ENCODE measurements around the gene RBM19. TPM values are rescaled to one million over a fixed set of nuclear protein-coding genes. Genes with fewer than 3 reads are reported as not detected.
"Not testable (repeated sequence)": the region's sequence is repeated elsewhere in the genome, so short reads cannot be mapped to it uniquely, and the experiment has no call there.

Gene RBM19
- 10 to 100 TPM; 19.9 to 40.5 (median 27.2) TPM for polyA plus RNA-seq (ENCODE audit: insufficient read length in 4 of 4)

GRCh38 chr12:113965951-113966797 is at the start of gene RBM19:
TSS of gene RBM19 (minus strand) at chr12:113966325. CDS start at chr12:113966227, 98 bp downstream.
- peak; percentile 92 to 97 (median 94) for DNase-seq (ENCODE audit: low read depth in 4 of 4, low spot score in 3 of 4)

GRCh38 chr12:114015851-114016250 is 49.7 kb upstream of the RBM19 start:
- DNase-seq (ENCODE audit: low read depth in 4 of 4, low spot score in 3 of 4) = no peak

GRCh38 chr12:114013575-114014345 is 47.6 kb upstream of the RBM19 start:
- no peak for DNase-seq (ENCODE audit: low read depth in 4 of 4, low spot score in 3 of 4)

- DNase-seq (ENCODE audit: low read depth in 4 of 4, low spot score in 3 of 4) = no peak
Observed at GRCh38 chr12:114012744-114013431, 46.8 kb upstream of the RBM19 start.

GRCh38 chr12:114011711-114012110 is 45.6 kb upstream of the RBM19 start:
- DNase-seq (ENCODE audit: low read depth in 4 of 4, low spot score in 3 of 4) = no peak

- no peak for DNase-seq (ENCODE audit: low read depth in 4 of 4, low spot score in 3 of 4)
Observed at GRCh38 chr12:114006482-114007425, 40.6 kb upstream of the RBM19 start.

- no peak for DNase-seq (ENCODE audit: low read depth in 4 of 4, low spot score in 3 of 4)
Observed at GRCh38 chr12:114004402-114004801, 38.3 kb upstream of the RBM19 start.

- DNase-seq (ENCODE audit: low read depth in 4 of 4, low spot score in 3 of 4) = no peak
Observed at GRCh38 chr12:114003286-114003685, 37.2 kb upstream of the RBM19 start.

- DNase-seq (ENCODE audit: low read depth in 4 of 4, low spot score in 3 of 4) = no peak
Observed at GRCh38 chr12:114001511-114002340, 35.6 kb upstream of the RBM19 start.

- no peak for DNase-seq (ENCODE audit: low read depth in 4 of 4, low spot score in 3 of 4)
Observed at GRCh38 chr12:114000861-114001260, 34.7 kb upstream of the RBM19 start.

- DNase-seq (ENCODE audit: low read depth in 4 of 4, low spot score in 3 of 4) = not testable (repeated sequence)
Observed at GRCh38 chr12:114000261-114000660, 34.1 kb upstream of the RBM19 start.

- no peak for DNase-seq (ENCODE audit: low read depth in 4 of 4, low spot score in 3 of 4)
Observed at GRCh38 chr12:113997365-113997764, 31.2 kb upstream of the RBM19 start.

GRCh38 chr12:113996026-113996425 is 29.9 kb upstream of the RBM19 start:
- no peak for DNase-seq (ENCODE audit: low read depth in 4 of 4, low spot score in 3 of 4)

GRCh38 chr12:113994051-113994450 is 27.9 kb upstream of the RBM19 start:
- no peak for DNase-seq (ENCODE audit: low read depth in 4 of 4, low spot score in 3 of 4)

GRCh38 chr12:113992751-113993150 is 26.6 kb upstream of the RBM19 start:
- not testable (repeated sequence) for DNase-seq (ENCODE audit: low read depth in 4 of 4, low spot score in 3 of 4)

GRCh38 chr12:113991224-113992044 is 25.3 kb upstream of the RBM19 start:
- no peak for DNase-seq (ENCODE audit: low read depth in 4 of 4, low spot score in 3 of 4)

GRCh38 chr12:113990250-113991223 is 24.4 kb upstream of the RBM19 start:
- peak in 1 of 4 donors; percentile 8 for DNase-seq (ENCODE audit: low read depth in 4 of 4, low spot score in 3 of 4)

All from left renal pelvis (tissue), 4 donors.